NCI-H2196 (cell line): ENCODE measurements around the gene MAML2.
"Not testable (repeated sequence)": the region's sequence is repeated elsewhere in the genome, so short reads cannot be mapped to it uniquely, and the experiment has no call there.

Experiments
- DNase-seq: peaks from one replicate; lab custom pipeline; 2025; ENCODE audit not compliant: unreplicated experiment; lab: John Stamatoyannopoulos, UW

The MAML2 gene

GRCh38 chr11:96294289-96294688, 48.7 kb downstream of the MAML2 start:
- no peak for DNase-seq

DNA sequence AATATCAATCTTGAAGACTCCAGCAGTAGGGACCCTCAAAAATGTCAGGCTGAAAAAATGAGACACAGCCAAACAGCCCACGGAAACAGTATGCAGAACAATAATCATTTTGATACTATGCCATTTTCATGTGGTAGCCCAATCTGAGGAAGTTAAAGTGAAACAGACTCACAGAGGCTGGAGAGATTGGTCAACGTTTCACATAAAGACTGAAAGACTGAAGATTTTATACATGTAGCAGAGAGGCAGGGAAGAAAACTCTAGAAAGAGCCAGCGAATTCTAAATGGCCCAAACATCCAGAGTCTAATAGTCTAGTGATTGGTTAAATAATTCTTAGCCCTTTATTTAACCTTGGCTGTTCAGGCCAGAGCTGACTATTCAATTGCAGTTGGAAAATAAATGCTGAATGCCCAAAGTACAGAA, 49.4 kb downstream of the MAML2 start:
- DNase-seq: no peak

DNA sequence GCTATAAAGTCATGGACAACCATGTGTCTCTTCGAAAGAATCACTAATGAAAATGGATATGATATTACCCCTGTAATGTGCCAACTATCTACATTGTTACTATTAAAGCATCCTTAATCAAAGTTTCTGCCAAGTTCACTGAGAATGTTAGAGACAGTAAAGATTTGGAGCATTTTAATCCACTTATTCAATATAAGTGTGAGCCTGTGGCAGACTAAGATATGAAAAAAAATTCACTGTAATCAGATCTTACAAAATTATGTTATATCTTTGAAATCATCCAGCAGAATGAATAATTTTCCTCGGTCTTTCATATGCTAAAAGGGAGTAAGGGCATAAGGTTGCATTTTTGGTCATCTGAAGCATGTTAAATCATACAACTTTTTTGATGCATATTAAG, 49.9 kb downstream of the MAML2 start:
- DNase-seq: no peak

DNA sequence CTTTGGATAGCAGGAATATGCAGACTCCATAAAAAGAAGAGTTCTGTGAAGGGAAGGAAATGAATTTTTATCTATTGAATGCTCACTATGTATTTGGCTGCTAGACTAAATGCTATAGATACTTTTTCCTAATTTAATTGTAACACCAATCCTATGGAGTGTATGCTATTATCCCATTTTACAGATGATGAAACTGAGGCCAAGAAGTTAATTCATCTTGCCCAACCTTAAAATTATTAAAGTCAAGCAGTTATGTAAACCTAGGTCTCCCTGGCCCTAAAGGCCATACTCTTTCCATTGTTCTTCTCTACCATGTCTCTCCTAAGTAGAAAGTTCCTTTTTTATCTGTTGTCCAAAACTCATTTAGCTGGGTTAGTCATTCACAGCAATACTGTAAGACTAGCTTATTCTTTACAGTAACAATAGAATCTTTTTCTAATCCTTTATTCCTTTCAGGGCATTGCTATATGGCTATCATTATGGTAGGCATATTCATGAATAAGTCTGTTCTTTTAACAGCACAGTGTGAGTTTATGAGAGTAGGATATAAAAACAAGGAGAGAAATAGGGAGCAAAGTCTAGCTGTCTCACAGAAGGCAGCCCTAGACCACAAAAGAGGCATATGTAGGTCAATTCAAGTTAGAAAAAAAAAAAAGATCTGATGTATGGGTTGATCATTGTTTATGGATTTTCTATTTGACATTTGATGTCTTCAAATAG, 50.5 kb downstream of the MAML2 start:
- no peak for DNase-seq

- no peak for DNase-seq
Observed at GRCh38 chr11:96290631-96291030, 52.4 kb downstream of the MAML2 start.

- no peak for DNase-seq
Observed at GRCh38 chr11:96290031-96290430, 53.0 kb downstream of the MAML2 start.

DNA sequence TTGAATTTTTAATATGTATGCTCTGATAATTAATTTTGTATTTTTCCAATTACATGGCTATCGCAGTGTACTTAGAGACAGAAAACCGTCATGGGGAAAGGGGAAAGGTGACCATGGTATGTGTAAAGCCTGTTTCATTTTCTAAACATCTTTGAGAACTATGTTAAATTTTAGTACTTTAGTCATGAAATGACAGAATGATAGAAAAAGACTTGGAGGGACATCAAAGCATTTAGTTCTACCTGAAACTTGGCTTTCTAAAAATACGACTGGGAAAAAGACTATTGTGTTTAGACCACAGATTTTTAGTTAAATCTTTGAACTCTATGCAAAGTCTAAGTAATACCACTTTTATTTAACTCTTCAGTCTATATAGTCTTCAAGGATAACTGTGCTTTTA, 54.1 kb downstream of the MAML2 start:
- DNase-seq: no peak

DNA sequence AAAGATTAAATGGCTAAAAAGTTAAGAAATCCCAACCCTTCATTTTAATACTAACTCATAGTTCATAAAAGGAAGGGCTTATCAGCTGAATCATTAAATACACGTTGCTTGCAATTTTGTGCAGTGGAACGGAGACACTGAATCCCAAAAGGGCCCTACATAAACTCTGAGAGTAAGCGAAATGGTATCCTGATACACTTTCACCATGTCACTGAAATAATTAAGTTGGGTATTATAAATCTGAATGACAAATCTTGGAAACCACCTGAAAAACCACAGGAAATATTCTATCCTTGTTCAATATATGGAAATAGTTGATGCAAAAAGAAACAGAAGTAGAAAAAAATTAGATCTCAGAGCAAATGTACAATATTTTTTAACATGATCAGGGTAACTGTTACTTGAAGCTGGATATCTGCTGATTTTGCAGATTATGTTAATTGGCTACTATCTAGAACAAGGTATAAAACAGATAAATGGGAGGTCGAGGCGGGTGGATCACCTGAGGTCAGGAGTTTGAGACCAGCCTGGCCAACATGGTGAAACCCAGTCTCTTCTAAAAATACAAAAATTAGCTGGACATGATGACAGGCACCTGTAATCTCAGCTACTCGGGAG, 55.1 kb downstream of the MAML2 start:
- DNase-seq: no peak

DNA sequence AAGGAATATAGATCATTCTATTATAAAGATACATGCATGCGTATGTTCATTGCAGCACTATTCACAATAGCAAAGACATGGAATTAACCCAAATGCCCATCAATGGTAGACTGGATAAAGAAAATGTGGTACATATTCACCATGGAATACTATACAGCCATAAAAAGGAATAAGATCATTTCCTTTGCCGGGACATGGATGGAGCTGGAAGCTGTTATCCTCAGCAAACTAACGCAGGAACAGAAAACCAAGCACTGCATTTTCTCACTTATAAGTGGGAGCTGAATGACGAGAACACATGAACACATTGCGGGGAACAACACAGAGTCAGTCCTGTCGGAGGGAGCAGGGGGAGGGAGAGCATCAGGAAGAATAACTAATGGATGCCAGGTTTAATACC, 57.0 kb downstream of the MAML2 start:
- not testable (repeated sequence) for DNase-seq

DNA sequence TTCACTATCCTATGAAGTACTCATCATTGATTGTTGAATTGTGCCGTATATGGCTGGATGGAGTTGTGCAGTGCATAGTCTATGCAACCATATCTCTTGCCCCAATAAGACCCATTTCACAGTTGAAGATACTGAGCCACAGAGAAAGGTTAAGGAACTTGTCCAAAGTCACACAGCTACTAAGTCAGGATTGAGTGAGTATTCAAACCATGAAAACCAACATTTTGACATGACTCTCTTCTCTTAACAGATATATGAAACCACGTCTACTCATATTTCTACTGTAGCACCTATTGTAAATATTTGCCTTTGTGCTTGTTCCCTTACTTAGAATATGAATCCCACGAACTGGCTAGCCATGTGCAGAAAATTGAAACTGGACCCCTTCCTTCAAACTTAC, 58.1 kb downstream of the MAML2 start:
- no peak for DNase-seq

- DNase-seq: no peak
Observed at GRCh38 chr11:96284401-96284800, 58.6 kb downstream of the MAML2 start.

- DNase-seq: no peak
Observed at GRCh38 chr11:96282625-96283220, 60.3 kb downstream of the MAML2 start.

DNA sequence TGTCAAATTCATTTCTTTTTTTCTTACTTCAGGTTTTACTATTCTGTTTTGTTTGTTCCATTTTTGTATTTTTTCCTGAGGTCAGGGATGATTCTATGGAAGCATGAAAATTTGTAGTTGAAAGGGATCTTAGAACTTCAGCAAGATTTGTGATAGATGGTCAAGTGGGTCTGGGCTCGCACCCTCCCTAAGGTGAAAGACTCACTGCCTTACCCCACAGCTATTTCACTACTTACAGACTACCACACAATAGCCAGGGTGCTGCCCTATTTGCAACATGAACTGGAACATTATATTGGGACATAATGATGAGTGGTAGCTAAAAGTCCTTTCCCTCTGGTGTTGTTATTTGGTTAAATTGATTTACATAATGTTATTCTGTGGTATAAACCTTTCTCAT, 62.6 kb downstream of the MAML2 start:
- DNase-seq: no peak

DNA sequence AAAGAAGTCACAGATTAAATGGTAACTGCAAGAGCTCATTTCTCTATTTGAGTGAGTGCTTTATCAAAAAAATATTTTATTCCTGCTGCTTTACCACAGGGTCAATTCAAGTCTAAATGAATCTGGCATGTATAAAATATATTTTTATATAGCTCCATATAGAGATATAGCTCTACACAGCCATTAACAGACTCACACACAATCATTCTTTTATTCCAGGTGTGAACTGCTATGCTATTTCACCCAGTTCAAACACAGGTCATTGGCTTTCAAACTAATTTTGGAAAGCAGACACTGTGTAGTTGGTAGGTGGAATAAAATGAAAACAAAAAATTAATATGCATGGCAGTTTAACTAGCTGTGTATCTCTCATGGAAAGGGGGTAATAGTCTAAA, 63.1 kb downstream of the MAML2 start:
- DNase-seq: no peak

GRCh38 chr11:96279018-96279895, 63.7 kb downstream of the MAML2 start:
- DNase-seq: no peak

DNA sequence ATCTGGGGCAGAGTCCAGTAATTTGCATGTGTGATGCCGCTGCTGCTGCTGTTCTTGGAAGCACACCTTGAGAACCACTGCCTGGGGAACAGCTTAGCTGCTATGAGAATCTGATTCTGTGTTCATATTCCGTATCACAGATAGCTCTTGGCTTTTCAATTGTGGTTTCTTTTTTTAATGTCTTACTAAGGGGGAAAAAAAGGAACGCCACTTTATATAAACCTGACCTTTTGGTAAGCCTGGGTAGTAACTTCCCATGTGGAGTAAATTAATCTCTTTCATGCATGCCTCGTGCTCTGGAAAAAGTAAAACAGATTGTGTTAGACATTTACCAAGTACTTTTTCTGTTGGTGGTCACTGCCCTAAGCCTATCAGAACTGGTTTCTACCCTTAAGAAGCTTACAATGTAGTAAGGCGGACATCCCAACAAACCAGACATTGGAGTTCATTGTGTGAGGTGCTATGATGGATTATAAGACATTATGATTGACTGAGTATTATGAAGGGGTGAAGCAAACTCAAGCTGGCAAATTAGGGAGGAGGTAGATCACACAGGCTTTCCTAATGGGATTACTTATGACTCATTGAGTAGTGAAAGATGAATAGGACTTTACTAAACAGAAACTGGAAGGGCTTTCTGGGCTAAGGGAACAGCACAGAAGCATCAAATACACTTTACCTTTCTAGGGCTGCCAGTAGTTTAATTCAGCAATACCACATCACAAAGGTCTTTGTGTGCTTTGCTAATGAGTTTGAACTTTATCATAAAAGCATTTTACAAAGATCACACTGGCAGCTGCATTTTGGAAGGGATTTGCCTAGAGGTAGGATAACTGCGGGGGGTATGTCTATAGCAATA, 64.7 kb downstream of the MAML2 start:
- no peak for DNase-seq

DNA sequence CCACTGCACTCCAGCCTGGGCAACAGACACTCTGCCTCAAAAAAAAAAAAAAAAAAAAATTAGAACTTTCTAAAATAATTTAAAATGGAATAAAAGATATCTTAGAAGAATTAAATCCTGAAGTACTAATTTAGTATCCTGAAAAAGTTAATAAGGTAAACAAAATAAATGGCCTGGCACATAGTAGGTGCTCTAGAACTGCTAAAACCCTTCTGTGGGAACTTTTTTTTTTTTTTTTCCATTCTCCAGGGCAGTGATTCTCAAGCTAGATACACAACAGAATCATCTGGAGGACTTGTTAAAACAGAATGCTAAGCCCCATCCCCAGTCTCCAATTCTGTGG, 65.3 kb downstream of the MAML2 start:
- DNase-seq: no peak

DNA sequence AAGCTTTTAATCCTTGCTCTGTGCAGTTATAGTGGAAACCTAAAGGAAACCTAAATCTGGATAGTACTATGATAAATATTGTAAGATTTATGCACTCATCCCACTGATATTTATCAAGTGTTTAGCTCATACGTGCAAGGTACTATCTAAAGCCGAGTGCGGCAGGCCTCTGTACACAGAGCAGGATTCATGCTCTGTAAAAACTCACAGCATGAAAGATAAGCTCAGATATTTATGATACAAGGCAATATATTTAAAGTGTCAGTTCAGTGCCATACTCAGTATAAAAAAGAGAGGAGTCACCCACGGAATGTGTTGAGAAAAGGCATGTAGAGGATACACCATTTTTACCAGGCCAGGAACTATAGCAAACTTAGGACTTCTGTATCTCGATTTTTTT, 66.2 kb downstream of the MAML2 start:
- DNase-seq: no peak

GRCh38 chr11:96275801-96276594, 67.0 kb downstream of the MAML2 start:
- DNase-seq: no peak

- no peak for DNase-seq
Observed at GRCh38 chr11:96273507-96273906, 69.5 kb downstream of the MAML2 start.
